CD4-positive, alpha-beta memory T cell (primary cell): ENCODE results near the gene WRNIP1. TPM values are rescaled to one million over a fixed set of nuclear protein-coding genes. Genes with fewer than 3 reads are reported as not detected.
"Not testable (repeated sequence)": the region's sequence is repeated elsewhere in the genome, so short reads cannot be mapped to it uniquely, and the experiment has no call there.

Experiments used
- CTCF ChIA-PET: fragments of 350-600 bp; sonication (Branson Sonifier 250); formaldehyde crosslinking; loops from one replicate; lab custom pipeline; 2021; ENCODE audit warnings: inconsistent platforms; ENCODE audit not compliant: partially characterized antibody; lab: Charles Lee
- POLR2A ChIA-PET: fragments of 350-600 bp; sonication (Branson Sonifier 250); formaldehyde crosslinking; loops from one replicate; lab custom pipeline; 2021; ENCODE audit not compliant: partially characterized antibody; lab: Charles Lee
- DNase-seq, 5 donors: peaks; one replicate each; pipeline versions ENCODE4 v3.0.0 to v3.0.0-alpha.2; 2020 to 2022; ENCODE audit warnings: mixed read lengths in 1 of 5
- H3K27ac ChIP-seq: one replicate; pipeline ENCODE4 v1.7.0; 2013; ENCODE audit warnings: low read depth, low read length
- H3K27me3 ChIP-seq: 2 replicates; pipeline ENCODE4 v1.7.0; 2013; ENCODE audit warnings: mild to moderate bottlenecking, low read length, moderate library complexity; ENCODE audit not compliant: insufficient read depth
- H3K36me3 ChIP-seq: 2 replicates; pipeline ENCODE4 v1.7.0; 2013; ENCODE audit warnings: mild to moderate bottlenecking, low read length, moderate library complexity; ENCODE audit not compliant: insufficient read depth
- H3K4me1 ChIP-seq: 2 replicates; pipeline ENCODE4 v1.7.0; 2013; ENCODE audit warnings: mild to moderate bottlenecking, low read length, moderate library complexity; ENCODE audit not compliant: insufficient read depth
- H3K4me3 ChIP-seq, 2 donors: one replicate each; pipeline ENCODE4 v1.7.0; 2013; ENCODE audit warnings: low read length in 2 of 2, mild to moderate bottlenecking in 1 of 2
- H3K9me3 ChIP-seq, 2 donors: one replicate each; pipeline ENCODE4 v1.7.0; 2013; ENCODE audit warnings: low read length in 2 of 2, control low read depth in 1 of 2; ENCODE audit not compliant: control insufficient read depth in 1 of 2
- H3K27ac Mint-ChIP-seq, 7 donors: one replicate each; pipeline ENCODE4 v1.8.0; 2020 to 2021; ENCODE audit warnings: mixed read lengths in 7 of 7, mild to moderate bottlenecking in 6 of 7, inconsistent platforms in 3 of 7, moderate library complexity in 3 of 7
- H3K27me3 Mint-ChIP-seq, 2 donors: one replicate each; pipeline ENCODE4 v1.8.0; 2020 to 2021; ENCODE audit warnings: mixed read lengths in 2 of 2
- H3K36me3 Mint-ChIP-seq, 2 donors: one replicate each; pipeline ENCODE4 v1.8.0; 2020 to 2021; ENCODE audit warnings: mixed read lengths in 2 of 2, inconsistent platforms in 1 of 2, mild to moderate bottlenecking in 1 of 2
- H3K4me1 Mint-ChIP-seq, 4 donors: one replicate each; pipeline ENCODE4 v1.8.0; 2020 to 2021; ENCODE audit warnings: mixed read lengths in 4 of 4, mild to moderate bottlenecking in 1 of 4
- H3K4me3 Mint-ChIP-seq, 8 donors: one replicate each; pipeline ENCODE4 v1.8.0; 2020 to 2021; ENCODE audit warnings: mixed read lengths in 8 of 8, mild to moderate bottlenecking in 7 of 8, moderate library complexity in 6 of 8, inconsistent platforms in 3 of 8
- H3K9me3 Mint-ChIP-seq, 8 donors: one replicate each; pipeline ENCODE4 v1.8.0; 2020 to 2021; ENCODE audit warnings: mixed read lengths in 8 of 8, mild to moderate bottlenecking in 5 of 8, inconsistent platforms in 3 of 8, moderate library complexity in 1 of 8
- intact Hi-C: fragments of 100-400 bp; cut with micrococcal nuclease; formaldehyde crosslinking; loops from one replicate; pipeline ENCODE4 v1.15.1; 2023
- polyA plus RNA-seq, 2 donors: library from polyadenylated mRNA; unstranded; fragments of 300-500 nt; fragmentation: Illumina TruSeq; gene quantifications; one replicate each; pipeline ENCODE4 v1.2.3, GENCODE V29; 2021
- total RNA-seq, 2 experiments: library from RNA; stranded (reverse); gene quantifications; one replicate each; pipeline ENCODE4 v1.2.3, GENCODE V29; 2021

WRNIP1 gene
- total and polyA plus RNA-seq, 4 experiments from 2014 or later, result 27.3 to 54.1 (median 41.9) TPM

GRCh38 chr6:2795956-2796355 lies 30.8 kb downstream of the WRNIP1 start:
- Mint-ChIP-seq H3K4me1 (peaks cover 22 to 43% (median 34%) of the 10 kb centered on the region in 4 donors), H3K4me3 (no peak overlapping the region), H3K27ac (no peak overlapping the region), H3K9me3 (no peaks in the 10 kb centered on the region), H3K36me3 (peaks cover 2 to 5% of the 10 kb centered on the region in 2 donors), H3K27me3 (no peaks in the 10 kb centered on the region)
- Histone ChIP-seq H3K36me3 (no peaks in the 10 kb centered on the region), H3K4me3 (no peak overlapping the region), H3K27me3 (no peaks in the 10 kb centered on the region), H3K9me3 (no peaks in the 10 kb centered on the region), H3K4me1 (peaks cover 24% of the 10 kb centered on the region), H3K27ac (no peak overlapping the region)
- no peak for DNase-seq
- ChIA-PET POLR2A (no interaction called here), CTCF (no interaction called here)
- intact Hi-C loops, result no loop called here

DNA sequence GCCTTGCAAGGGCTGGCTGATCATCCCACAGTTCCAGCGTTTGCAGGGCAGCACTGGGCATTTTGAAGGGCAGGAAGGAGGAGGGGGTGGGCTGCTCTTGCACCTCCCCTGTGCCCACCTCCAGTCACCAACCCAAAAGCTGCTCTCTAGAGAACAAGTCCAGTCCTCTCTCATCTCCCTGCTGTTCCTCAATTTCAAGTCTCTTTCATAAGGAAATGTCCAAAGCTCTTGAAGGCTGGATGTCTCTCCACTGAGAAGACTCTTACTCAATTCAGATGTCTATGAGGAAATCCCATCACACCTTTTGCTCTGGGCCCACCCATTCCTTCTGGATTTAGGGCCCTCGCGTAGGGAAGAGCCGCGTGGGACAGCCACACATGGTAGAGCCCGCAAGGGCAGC lies 31.7 kb downstream of the WRNIP1 start:
- H3K27ac ChIP-seq, result no peak overlapping the region
- peak overlapping the region in 1 of 7 donors; percentile 63 for H3K27ac Mint-ChIP-seq
- H3K4me3 ChIP-seq, result no peak overlapping the region
- DNase-seq, result no peak
- ChIA-PET CTCF (no interaction called here), POLR2A (no interaction called here)
- peaks cover 20 to 35% (median 30%) of the 10 kb centered on the region in 4 donors for H3K4me1 Mint-ChIP-seq
- intact Hi-C loops, result no loop called here
- H3K36me3 Mint-ChIP-seq, result peaks cover 0 to 5% of the 10 kb centered on the region in 2 donors
- peaks cover 18% of the 10 kb centered on the region for H3K4me1 ChIP-seq
- no peak overlapping the region for H3K4me3 Mint-ChIP-seq
- no peaks in the 10 kb centered on the region for H3K9me3 ChIP-seq
- no peaks in the 10 kb centered on the region for H3K27me3 ChIP-seq
- no peaks in the 10 kb centered on the region for H3K36me3 ChIP-seq
- no peaks in the 10 kb centered on the region for H3K9me3 Mint-ChIP-seq
- H3K27me3 Mint-ChIP-seq, result no peaks in the 10 kb centered on the region

- no peaks in the 10 kb centered on the region for H3K27me3 Mint-ChIP-seq
- peak overlapping the region in 1 of 7 donors; percentile 52 for H3K27ac Mint-ChIP-seq
- H3K9me3 Mint-ChIP-seq, result no peaks in the 10 kb centered on the region
- DNase-seq, result no peak
- POLR2A ChIA-PET, result interaction anchor here (1.0 kb wide), 1 partner anchor 44 kb away, joined by 3 read pairs; the partner anchor contains the start of gene SERPINB1
- Histone ChIP-seq H3K4me3 (no peak overlapping the region), H3K27me3 (no peaks in the 10 kb centered on the region), H3K4me1 (peaks cover 15% of the 10 kb centered on the region), H3K9me3 (no peaks in the 10 kb centered on the region), H3K36me3 (no peaks in the 10 kb centered on the region), H3K27ac (no peak overlapping the region)
- CTCF ChIA-PET, result interaction anchor here (1.1 kb wide), 1 partner anchor 48 kb away, joined by 4 read pairs; no protein-coding TSS in a partner anchor
- intact Hi-C loops, result no loop called here
- peaks cover 0 to 5% of the 10 kb centered on the region in 2 donors for H3K36me3 Mint-ChIP-seq
- no peak overlapping the region for H3K4me3 Mint-ChIP-seq
- H3K4me1 Mint-ChIP-seq, result peaks cover 18 to 31% (median 26%) of the 10 kb centered on the region in 4 donors
Observed at GRCh38 chr6:2797564-2798031, 32.4 kb downstream of the WRNIP1 start.

DNA sequence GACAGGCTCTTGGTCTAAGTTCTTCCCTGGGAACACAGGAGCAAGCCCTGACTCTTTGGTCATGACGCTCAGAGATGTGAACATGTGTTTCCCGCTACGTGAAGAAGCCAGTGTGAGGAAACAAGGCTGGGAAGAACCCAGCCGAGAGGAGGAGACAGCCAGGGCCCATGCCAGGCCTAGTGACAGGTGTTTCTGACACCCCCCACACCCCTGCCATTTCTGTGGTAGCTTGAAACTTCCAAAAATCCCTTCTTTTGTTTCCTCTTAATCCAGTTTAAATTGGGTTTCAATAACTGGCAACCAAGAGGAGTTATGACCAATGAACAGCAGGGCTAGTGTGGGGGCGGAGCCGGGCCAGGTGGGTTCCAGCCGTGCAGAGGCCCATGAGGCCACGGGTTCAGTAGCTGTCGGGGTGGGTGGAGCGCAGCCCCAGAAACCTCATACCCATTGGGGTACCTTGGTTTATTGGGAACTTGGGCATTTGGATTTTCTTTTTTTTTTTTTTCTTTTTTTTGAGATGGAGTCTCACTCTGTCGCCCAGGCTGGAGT lies 33.5 kb downstream of the WRNIP1 start:
- DNase-seq, result no peak
- ChIA-PET POLR2A (interaction anchor here (1.0 kb wide), 1 partner anchor 43 kb away, joined by 3 read pairs; the partner anchor contains the start of gene SERPINB1), CTCF (interaction anchor here (0.7 to 1.1 kb wide), 2 partner anchors 32 to 47 kb away, joined by 3 to 4 read pairs; no protein-coding TSS in a partner anchor)
- no peak overlapping the region for H3K4me3 Mint-ChIP-seq
- H3K27me3 Mint-ChIP-seq, result no peaks in the 10 kb centered on the region
- no peaks in the 10 kb centered on the region for H3K9me3 ChIP-seq
- no peak overlapping the region for H3K27ac Mint-ChIP-seq
- peaks cover 5% of the 10 kb centered on the region for H3K4me1 ChIP-seq
- H3K27ac ChIP-seq, result no peak overlapping the region
- H3K4me3 ChIP-seq, result no peak overlapping the region
- intact Hi-C loops, result no loop called here
- no peaks in the 10 kb centered on the region for H3K36me3 ChIP-seq
- peaks cover 0 to 5% of the 10 kb centered on the region in 2 donors for H3K36me3 Mint-ChIP-seq
- no peaks in the 10 kb centered on the region for H3K27me3 ChIP-seq
- H3K9me3 Mint-ChIP-seq, result no peaks in the 10 kb centered on the region
- H3K4me1 Mint-ChIP-seq, result peaks cover 10 to 20% (median 15%) of the 10 kb centered on the region in 4 donors

DNA sequence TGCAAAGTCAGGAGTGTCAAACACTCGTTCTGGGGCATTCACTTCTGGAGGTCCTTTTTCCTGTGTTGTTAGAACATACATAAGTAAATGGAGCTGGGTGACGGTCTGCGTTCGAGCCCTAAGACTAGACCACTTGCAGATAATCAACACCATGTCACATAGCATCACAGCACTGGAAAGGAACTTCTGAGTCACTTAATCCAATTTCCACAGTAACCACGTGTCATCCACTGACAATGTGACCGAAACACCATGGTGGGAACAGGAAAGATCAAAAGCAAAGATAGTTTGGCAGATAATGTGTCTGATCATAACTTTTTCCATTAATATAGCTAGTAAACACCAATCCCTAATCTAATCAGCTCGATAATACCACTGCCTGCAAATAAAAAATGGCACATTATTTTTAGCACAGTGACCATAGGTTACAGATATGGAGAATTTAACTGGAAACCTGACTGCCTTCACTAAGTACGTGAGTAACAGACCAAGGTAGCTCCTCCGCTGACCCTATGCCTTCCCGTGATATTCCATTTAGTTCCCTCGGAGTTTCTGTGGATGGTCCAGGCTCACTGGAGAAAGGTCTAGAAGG lies 34.8 kb downstream of the WRNIP1 start:
- Histone ChIP-seq H3K36me3 (no peaks in the 10 kb centered on the region), H3K27me3 (no peaks in the 10 kb centered on the region), H3K4me1 (no peaks in the 10 kb centered on the region), H3K9me3 (no peaks in the 10 kb centered on the region), H3K27ac (no peak overlapping the region), H3K4me3 (no peak overlapping the region)
- Mint-ChIP-seq H3K4me1 (peaks cover 4 to 12% (median 9%) of the 10 kb centered on the region in 4 donors), H3K27ac (peak overlapping the region in 2 of 7 donors; percentile 37 to 47), H3K4me3 (no peak overlapping the region), H3K27me3 (no peaks in the 10 kb centered on the region), H3K36me3 (peaks cover 0 to 5% of the 10 kb centered on the region in 2 donors), H3K9me3 (no peaks in the 10 kb centered on the region)
- intact Hi-C loops, result no loop called here
- POLR2A ChIA-PET, result no interaction called here
- peak in 1 of 5 donors; percentile 35 for DNase-seq
- CTCF ChIA-PET, result interaction anchor here (0.9 kb wide), 1 partner anchor 9 kb away, joined by 3 read pairs; no protein-coding TSS in a partner anchor

- no peaks in the 10 kb centered on the region for H3K36me3 ChIP-seq
- peak overlapping the region in 1 of 7 donors; percentile 37 for H3K27ac Mint-ChIP-seq
- H3K4me3 Mint-ChIP-seq, result no peak overlapping the region
- peaks cover 4 to 16% (median 9%) of the 10 kb centered on the region in 4 donors for H3K4me1 Mint-ChIP-seq
- intact Hi-C loops, result no loop called here
- H3K27ac ChIP-seq, result no peak overlapping the region
- H3K9me3 ChIP-seq, result no peaks in the 10 kb centered on the region
- CTCF ChIA-PET, result interaction anchor here (0.9 kb wide), 1 partner anchor 9 kb away, joined by 3 read pairs; no protein-coding TSS in a partner anchor
- no peak overlapping the region for H3K4me3 ChIP-seq
- H3K36me3 Mint-ChIP-seq, result peaks cover 0 to 5% of the 10 kb centered on the region in 2 donors
- no peak for DNase-seq
- no peaks in the 10 kb centered on the region for H3K27me3 ChIP-seq
- no peaks in the 10 kb centered on the region for H3K27me3 Mint-ChIP-seq
- POLR2A ChIA-PET, result no interaction called here
- H3K9me3 Mint-ChIP-seq, result no peaks in the 10 kb centered on the region
- no peaks in the 10 kb centered on the region for H3K4me1 ChIP-seq
Observed at GRCh38 chr6:2800552-2801316, 35.5 kb downstream of the WRNIP1 start.

DNA sequence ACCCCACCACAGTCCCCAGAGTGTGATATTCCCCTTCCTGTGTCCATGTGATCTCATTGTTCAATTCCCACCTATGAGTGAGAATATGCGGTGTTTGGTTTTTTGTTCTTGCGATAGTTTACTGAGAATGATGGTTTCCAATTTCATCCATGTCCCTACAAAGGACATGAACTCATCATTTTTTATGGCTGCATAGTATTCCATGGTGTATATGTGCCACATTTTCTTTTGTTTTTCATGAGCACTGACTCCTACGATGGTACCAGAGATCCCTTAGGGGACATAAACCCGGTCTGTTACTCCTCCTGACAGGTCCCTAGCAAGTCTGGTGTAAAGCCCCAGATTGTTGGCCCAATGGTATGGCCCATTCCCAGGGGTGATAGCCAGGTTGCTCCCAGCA lies 36.5 kb downstream of the WRNIP1 start:
- H3K27me3 ChIP-seq, CTCF ChIA-PET, H3K36me3 Mint-ChIP-seq, H3K27ac Mint-ChIP-seq, POLR2A ChIA-PET, DNase-seq, H3K4me1 ChIP-seq, H3K27ac ChIP-seq, H3K9me3 ChIP-seq, H3K4me3 Mint-ChIP-seq, H3K36me3 ChIP-seq, intact Hi-C loops, H3K27me3 Mint-ChIP-seq, H3K4me3 ChIP-seq, H3K9me3 Mint-ChIP-seq: not testable (repeated sequence)
- H3K4me1 Mint-ChIP-seq, result peaks cover 4 to 17% (median 9%) of the 10 kb centered on the region in 4 donors
